Gastroesophageal sphincter (tissue), 3 donors: ENCODE results near the gene KLHL28.

ENCODE experiments used
- CTCF ChIP-seq, 4 experiments: fragments of 200-600 bp in 2 of 4; fragments of 450-650 bp in 2 of 4; sonication (generic) in 1 of 4; IDR thresholded peaks; one replicate each; pipeline ENCODE4 v1.5.1; 2017 to 2019; ENCODE audit warnings: antibody characterized with exemption in 4 of 4, mild to moderate bottlenecking in 2 of 4, moderate library complexity in 2 of 4
- POLR2AphosphoS5 ChIP-seq: sonication (generic); formaldehyde crosslinking; IDR thresholded peaks from one replicate; pipeline ENCODE4 v1.6.1; 2017; ENCODE audit warnings: antibody characterized with exemption

GRCh38 chr14:44979740-44980356 lies 18.1 kb upstream of the KLHL28 start:
- TF ChIP-seq POLR2AphosphoS5 (no peak), CTCF (IDR thresholded peaks at IDR 0.05) (no peak)
